Epithelial cell of esophagus (primary cell): Measurements from ENCODE around the gene CNGA3.

ENCODE experiments used
- DNase-seq: peaks from one replicate; pipeline ENCODE4 v3.0.0; 2010; ENCODE audit warnings: low read depth
- H3K4me3 ChIP-seq: 2 replicates; pipeline ENCODE4 v1.5.1; 2011; ENCODE audit warnings: mild to moderate bottlenecking, low read length, control low read depth
- TF ChIP-seq, protein P1 (sequence below): IDR thresholded peaks from 2 replicates; pipeline ENCODE4 v1.5.1; 2011; ENCODE audit warnings: low read depth, mild to moderate bottlenecking, low read length, control low read depth, inconsistent platforms; ENCODE audit not compliant: insufficient read depth; ENCODE audit errors: missing control alignments

CNGA3 gene

GRCh38 chr2:98329549-98329948 is 16.7 kb upstream of the CNGA3 start:
- TF ChIP-seq, protein P1, sequence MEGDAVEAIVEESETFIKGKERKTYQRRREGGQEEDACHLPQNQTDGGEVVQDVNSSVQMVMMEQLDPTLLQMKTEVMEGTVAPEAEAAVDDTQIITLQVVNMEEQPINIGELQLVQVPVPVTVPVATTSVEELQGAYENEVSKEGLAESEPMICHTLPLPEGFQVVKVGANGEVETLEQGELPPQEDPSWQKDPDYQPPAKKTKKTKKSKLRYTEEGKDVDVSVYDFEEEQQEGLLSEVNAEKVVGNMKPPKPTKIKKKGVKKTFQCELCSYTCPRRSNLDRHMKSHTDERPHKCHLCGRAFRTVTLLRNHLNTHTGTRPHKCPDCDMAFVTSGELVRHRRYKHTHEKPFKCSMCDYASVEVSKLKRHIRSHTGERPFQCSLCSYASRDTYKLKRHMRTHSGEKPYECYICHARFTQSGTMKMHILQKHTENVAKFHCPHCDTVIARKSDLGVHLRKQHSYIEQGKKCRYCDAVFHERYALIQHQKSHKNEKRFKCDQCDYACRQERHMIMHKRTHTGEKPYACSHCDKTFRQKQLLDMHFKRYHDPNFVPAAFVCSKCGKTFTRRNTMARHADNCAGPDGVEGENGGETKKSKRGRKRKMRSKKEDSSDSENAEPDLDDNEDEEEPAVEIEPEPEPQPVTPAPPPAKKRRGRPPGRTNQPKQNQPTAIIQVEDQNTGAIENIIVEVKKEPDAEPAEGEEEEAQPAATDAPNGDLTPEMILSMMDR: no peak
- no peak overlapping the region for H3K4me3 ChIP-seq
- DNase-seq: no peak

- DNase-seq: no peak
- no peak overlapping the region for H3K4me3 ChIP-seq
- TF ChIP-seq, protein P1: no peak
These were observed 13.3 kb upstream of the CNGA3 start for GRCh38 chr2:98332989-98333388.

- TF ChIP-seq, protein P1: no peak
- H3K4me3 ChIP-seq: no peak overlapping the region
- no peak for DNase-seq
These were observed 12.3 kb upstream of the CNGA3 start for GRCh38 chr2:98333922-98334321.

- TF ChIP-seq, protein P1: no peak
- DNase-seq: peak; percentile 91
These were observed 11.7 kb upstream of the CNGA3 start for GRCh38 chr2:98334439-98335078.

GRCh38 chr2:98335271-98335670 is 11.0 kb upstream of the CNGA3 start:
- no peak for DNase-seq
- TF ChIP-seq, protein P1: no peak
- no peak overlapping the region for H3K4me3 ChIP-seq

More at GRCh38 chr2:98334439-98335078, 11.7 kb upstream of the CNGA3 start:
- no peak overlapping the region for H3K4me3 ChIP-seq

- H3K4me3 ChIP-seq: no peak overlapping the region
- DNase-seq: no peak
- TF ChIP-seq, protein P1: no peak
These were observed 5.0 kb upstream of the CNGA3 start for GRCh38 chr2:98341241-98341640.

DNA sequence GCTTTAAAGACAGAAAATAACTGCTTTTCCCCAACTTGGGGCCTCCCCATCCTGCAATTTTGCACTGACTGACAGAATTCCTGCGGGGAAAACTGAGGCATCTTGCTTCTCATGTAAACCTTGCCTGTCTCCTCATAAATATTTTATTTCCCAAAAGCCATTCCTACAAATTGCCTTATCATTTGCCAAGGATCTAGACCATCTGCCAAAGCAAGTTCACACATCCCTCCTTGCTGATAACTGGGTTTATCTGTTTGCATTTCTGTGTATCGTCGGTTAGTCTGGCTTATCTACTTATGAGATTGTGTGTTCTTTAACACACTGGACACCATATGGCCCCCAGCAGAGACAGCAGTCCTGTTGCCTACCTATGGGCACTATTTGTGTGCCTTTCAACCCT is 3.0 kb upstream of the CNGA3 start:
- TF ChIP-seq, protein P1: no peak
- no peak overlapping the region for H3K4me3 ChIP-seq
- DNase-seq: no peak
